HUES64 (cell line): ENCODE data around the gene NUP160.
A peak's percentile ranks its signal among the peaks of the same experiment; 100 is the strongest.
"Not testable (repeated sequence)": the region's sequence is repeated elsewhere in the genome, so short reads cannot be mapped to it uniquely, and the experiment has no call there.

Source experiments
- H3K27ac ChIP-seq: 2 replicates; pipeline ENCODE4 v1.7.0; 2013; ENCODE audit warnings: low read depth, low read length, inconsistent platforms
- H3K27me3 ChIP-seq: 2 replicates; pipeline ENCODE4 v1.6.1; 2013; ENCODE audit warnings: mild to moderate bottlenecking, low read length; ENCODE audit not compliant: insufficient read depth
- H3K36me3 ChIP-seq: 2 replicates; pipeline ENCODE4 v1.6.1; 2013; ENCODE audit warnings: mild to moderate bottlenecking, low read length; ENCODE audit not compliant: insufficient read depth
- H3K4me1 ChIP-seq: 2 replicates; pipeline ENCODE4 v1.6.1; 2013; ENCODE audit warnings: mild to moderate bottlenecking, low read length, moderate library complexity; ENCODE audit not compliant: insufficient read depth
- H3K4me3 ChIP-seq: 2 replicates; pipeline ENCODE4 v1.5.1; 2013; ENCODE audit warnings: mild to moderate bottlenecking, low read length, moderate library complexity
- H3K9ac ChIP-seq: 2 replicates; pipeline ENCODE4 v1.6.1; 2013; ENCODE audit warnings: mild to moderate bottlenecking, low read depth, low read length
- H3K9me3 ChIP-seq: 2 replicates; pipeline ENCODE4 v1.6.1; 2013; ENCODE audit warnings: low read depth, low read length; ENCODE audit not compliant: insufficient read depth
- WGBS: fragments of 150-250, 120-280 bp; methylation state at CpG from one replicate; pipeline ENCODE4 v1.1.7; 2013; ENCODE audit warnings: missing lambda C conversion rate; 5-methylcytosine and 5-hydroxymethylcytosine counted together

Gene NUP160

DNA sequence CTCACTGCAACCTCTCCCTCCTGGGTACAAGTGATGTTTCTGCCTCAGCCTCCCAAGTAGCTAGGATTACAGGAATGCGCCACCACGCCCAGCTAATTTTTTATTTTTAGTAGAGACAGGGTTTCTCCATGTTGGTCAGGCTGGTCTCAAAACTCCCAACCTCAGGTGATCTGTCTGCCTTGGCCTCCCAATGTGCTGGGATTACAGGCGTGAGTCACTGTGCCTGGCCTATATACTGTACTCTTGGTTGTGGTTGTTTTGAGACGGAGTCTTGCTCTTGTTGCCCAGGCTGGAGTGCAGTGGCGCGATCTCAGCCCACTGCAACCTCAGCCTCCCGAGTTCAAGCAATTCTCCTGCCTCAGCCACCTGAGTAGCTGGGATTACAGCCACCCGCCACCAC lies 58.1 kb downstream of the NUP160 start:
- WGBS = 97% methylated on average over 8 of the region's 8 CpGs
- H3K27ac ChIP-seq, H3K9me3 ChIP-seq, H3K4me3 ChIP-seq, H3K4me1 ChIP-seq, H3K9ac ChIP-seq, H3K27me3 ChIP-seq: not testable (repeated sequence)
- peaks cover 96% of the 10 kb centered on the region for H3K36me3 ChIP-seq

DNA sequence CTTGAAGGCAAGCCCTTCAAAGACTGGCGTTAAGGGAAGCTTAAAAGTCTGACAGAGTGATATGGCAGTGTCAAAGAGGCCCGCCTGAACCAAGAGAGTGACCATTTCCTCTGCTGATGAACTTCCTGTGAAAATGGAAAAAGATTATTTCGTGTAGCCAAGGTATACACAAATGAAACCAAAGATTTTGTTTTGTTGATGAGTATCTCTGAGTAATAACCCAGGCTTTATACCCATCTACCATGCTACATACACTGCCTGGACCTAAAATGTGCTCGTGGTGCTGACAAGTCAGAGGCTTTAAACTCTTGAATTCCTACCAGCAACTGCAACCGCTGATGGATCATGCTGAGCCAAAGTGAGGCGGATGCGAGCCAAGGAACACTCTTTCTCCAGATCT lies 60.0 kb downstream of the NUP160 start:
- no peak overlapping the region for H3K4me3 ChIP-seq
- no peaks in the 10 kb centered on the region for H3K4me1 ChIP-seq
- WGBS = 91% methylated on average over 7 of the region's 7 CpGs
- peaks cover 96% of the 10 kb centered on the region for H3K36me3 ChIP-seq
- no peaks in the 10 kb centered on the region for H3K27me3 ChIP-seq
- H3K27ac ChIP-seq = no peak overlapping the region
- no peak overlapping the region for H3K9ac ChIP-seq
- H3K9me3 ChIP-seq = no peaks in the 10 kb centered on the region

DNA sequence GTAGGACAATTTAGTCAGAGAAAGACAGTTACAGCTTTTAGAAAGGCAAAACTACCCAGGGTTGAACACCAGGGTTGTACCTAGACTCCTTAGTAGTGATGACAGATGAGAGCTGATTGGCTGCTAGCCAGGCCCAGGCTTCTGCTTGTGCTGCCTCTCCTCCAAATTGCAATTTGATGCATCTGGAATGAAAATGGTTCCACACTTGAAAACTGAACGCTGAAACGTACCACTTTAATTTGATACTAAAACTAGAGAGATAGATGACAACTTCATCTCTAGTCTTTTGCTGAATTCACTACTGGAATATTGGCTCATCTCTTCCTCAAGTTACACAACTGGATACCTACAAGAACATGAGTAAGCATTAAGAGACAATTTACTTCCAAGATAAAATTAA lies 61.8 kb downstream of the NUP160 start:
- H3K36me3 ChIP-seq = peaks cover 94% of the 10 kb centered on the region
- H3K9me3 ChIP-seq = no peaks in the 10 kb centered on the region
- H3K9ac ChIP-seq = no peak overlapping the region
- 95% methylated on average over 2 of the region's 2 CpGs for WGBS
- no peaks in the 10 kb centered on the region for H3K4me1 ChIP-seq
- no peak overlapping the region for H3K4me3 ChIP-seq
- no peaks in the 10 kb centered on the region for H3K27me3 ChIP-seq
- no peak overlapping the region for H3K27ac ChIP-seq

DNA sequence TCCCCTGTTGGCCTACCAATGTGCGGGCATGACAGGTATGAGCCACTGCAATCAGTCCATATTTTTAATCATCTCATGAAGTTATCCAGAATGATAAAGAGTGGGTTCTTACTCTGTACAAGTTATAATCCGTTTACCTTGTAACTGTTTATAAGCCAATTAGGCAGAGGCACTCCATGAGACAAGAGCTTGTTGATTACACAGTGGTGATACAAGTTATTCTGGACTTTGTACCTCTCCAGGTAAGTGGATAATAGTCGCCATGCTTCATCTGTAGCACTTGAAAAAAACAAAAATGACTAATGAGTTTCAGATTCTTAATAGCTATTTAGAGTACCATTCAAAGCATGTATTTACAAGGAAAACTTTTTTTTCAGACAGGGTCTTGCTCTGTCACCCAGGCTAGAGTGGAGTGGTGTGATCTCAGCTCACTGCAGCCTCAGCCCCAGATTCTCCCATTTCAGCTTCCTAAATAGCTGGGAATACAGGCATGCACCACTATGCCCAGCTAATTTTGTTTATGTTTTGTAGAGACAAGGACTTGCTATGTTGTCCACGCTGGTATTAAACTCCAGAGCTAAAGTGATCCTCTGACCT lies 63.3 kb downstream of the NUP160 start:
- Histone ChIP-seq H3K27me3 (no peaks in the 10 kb centered on the region), H3K4me1 (no peaks in the 10 kb centered on the region), H3K9me3 (no peaks in the 10 kb centered on the region), H3K27ac (no peak overlapping the region), H3K36me3 (peaks cover 93% of the 10 kb centered on the region), H3K9ac (no peak overlapping the region), H3K4me3 (no peak overlapping the region)
- WGBS = 93% methylated on average over 4 of the region's 4 CpGs

DNA sequence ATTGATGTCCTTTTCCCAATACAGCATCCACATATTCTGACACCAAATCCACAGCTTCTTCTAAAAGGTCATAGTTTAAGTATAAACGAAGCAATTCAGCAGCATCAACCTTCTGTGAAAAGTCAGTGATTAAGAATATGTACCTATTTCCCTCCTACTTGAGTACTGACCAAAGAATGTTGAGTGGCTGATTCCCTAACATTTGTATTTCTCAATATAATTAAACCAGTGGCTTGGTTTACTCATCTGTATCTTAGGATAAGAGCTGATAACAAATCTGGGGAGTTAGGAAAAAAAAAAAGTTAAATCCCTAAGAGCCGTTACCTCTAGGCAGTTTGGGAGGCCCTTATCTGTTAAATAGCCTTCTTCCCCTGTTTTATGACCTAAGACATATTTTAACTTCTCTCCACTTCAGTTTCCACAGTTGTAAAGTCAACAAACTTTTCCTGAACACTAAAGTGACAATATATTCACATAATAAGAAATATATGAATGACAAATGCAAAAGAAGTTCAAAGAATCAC lies 65.0 kb downstream of the NUP160 start:
- Histone ChIP-seq H3K4me1 (no peaks in the 10 kb centered on the region), H3K27me3 (no peaks in the 10 kb centered on the region), H3K4me3 (no peak overlapping the region), H3K36me3 (peaks cover 93% of the 10 kb centered on the region), H3K9me3 (no peaks in the 10 kb centered on the region), H3K9ac (no peak overlapping the region), H3K27ac (no peak overlapping the region)
- WGBS = 68% methylated on average over 2 of the region's 2 CpGs

DNA sequence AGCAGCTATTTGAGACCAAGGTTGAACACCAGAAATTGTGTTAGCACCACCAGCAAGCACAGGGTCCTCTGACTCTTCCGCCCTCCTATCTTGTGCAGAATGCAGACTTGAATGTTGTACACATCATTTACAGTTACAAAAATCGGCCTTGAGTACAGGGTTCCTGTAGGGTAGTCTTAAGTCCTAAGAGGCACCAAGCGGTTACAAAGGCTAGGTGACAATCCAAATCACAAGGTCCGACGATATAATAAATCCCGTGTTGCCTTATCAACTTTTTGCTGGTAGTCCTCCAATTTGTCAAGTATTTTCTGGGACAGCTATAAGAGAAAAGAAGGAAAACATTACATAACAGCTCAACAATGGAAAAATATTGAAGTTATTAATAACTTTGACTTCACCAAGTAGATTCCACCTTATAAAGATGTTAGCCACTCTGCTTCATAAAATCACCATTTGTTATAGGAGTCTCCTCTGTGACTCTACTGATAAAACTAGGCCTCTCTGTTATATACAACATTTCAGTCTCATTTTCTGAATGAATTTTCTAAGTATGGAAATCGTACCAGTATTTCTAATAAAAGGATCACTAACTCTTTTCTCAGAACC lies 69.2 kb downstream of the NUP160 start:
- no peaks in the 10 kb centered on the region for H3K27me3 ChIP-seq
- no peaks in the 10 kb centered on the region for H3K4me1 ChIP-seq
- H3K27ac ChIP-seq = no peak overlapping the region
- no peak overlapping the region for H3K4me3 ChIP-seq
- 98% methylated on average over 7 of the region's 7 CpGs for WGBS
- H3K9me3 ChIP-seq = no peaks in the 10 kb centered on the region
- peaks cover 89% of the 10 kb centered on the region for H3K36me3 ChIP-seq
- H3K9ac ChIP-seq = no peak overlapping the region

DNA sequence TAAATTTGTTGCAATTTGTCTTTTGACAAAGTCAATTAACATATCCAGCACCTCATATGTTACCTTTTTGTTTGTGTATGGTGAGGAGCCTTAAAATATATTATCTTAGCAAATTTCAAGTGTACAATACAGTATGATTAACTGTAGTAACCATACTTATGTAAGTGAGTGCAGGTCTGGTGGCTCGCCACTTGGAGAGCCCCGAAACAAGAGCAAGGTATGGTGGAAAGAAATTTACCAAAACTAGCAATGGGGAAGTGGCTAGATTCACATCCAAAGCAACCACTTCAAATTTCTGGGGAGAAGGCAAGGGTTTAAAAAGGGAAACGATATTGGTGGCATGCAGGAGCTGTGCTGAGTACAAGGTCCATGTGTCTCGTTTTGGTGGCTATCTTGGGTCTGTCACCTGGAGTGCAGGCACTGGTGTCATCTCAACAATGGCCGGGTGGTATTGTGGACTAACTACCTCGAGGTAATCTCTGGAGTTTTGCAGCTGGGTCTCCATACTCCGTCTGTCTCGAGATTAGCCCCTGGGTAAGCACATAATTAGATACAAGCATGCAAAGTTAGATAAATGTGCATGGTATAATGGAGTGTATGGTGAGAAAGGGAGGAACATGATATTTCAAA lies 72.8 kb downstream of the NUP160 start:
- Histone ChIP-seq H3K4me3 (no peak overlapping the region), H3K27ac (no peak overlapping the region), H3K4me1 (no peaks in the 10 kb centered on the region), H3K36me3 (peaks cover 56% of the 10 kb centered on the region), H3K9ac (no peak overlapping the region), H3K9me3 (no peaks in the 10 kb centered on the region), H3K27me3 (no peaks in the 10 kb centered on the region)
- 93% methylated on average over 8 of the region's 8 CpGs for WGBS

DNA sequence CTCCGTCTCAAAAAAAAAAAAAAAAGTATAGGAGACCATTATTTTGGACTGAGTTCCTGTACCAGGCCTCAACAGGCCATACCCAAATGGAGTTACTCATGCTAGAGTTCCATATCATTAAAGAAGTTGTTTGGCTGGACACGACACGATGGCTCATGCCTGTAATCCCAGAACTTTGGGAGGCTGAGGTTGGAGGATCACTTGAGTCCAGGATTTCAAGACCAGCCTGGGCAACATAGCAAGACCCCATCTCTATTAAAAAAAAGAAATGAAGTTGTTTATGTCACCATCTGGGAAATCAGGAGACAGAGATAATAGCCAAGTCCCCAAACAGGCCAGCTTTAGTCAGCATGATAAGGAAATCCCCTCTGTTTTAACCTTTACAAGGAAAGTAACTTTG lies 74.3 kb downstream of the NUP160 start:
- Histone ChIP-seq H3K4me3 (no peak overlapping the region), H3K27ac (no peak overlapping the region), H3K9me3 (no peaks in the 10 kb centered on the region), H3K9ac (no peak overlapping the region), H3K27me3 (no peaks in the 10 kb centered on the region), H3K4me1 (no peaks in the 10 kb centered on the region), H3K36me3 (peaks cover 41% of the 10 kb centered on the region)
- 96% methylated on average over 3 of the region's 3 CpGs for WGBS

DNA sequence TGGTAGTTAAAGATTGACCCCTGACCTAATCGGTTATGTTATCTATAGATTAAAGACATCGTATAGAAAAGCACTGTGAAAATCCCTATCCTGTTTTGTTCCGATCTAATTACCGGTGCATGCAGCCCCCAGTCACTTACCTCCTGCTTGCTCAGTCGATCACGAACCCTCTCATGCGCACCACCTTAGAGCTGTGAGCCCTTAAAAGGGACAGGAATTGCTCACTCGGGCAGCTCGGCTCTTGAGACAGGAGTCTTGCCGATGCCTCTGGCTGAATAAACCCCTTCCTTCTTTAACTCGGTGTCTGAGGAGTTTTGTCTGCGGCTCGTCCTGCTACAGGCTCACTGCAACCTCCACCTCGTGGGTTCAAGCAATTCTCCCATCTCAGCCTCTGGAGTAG lies 78.6 kb downstream of the NUP160 start:
- H3K36me3 ChIP-seq, H3K4me3 ChIP-seq, H3K9me3 ChIP-seq, H3K27ac ChIP-seq, H3K27me3 ChIP-seq, H3K4me1 ChIP-seq, H3K9ac ChIP-seq: not testable (repeated sequence)
- WGBS = 92% methylated on average over 14 of the region's 14 CpGs

DNA sequence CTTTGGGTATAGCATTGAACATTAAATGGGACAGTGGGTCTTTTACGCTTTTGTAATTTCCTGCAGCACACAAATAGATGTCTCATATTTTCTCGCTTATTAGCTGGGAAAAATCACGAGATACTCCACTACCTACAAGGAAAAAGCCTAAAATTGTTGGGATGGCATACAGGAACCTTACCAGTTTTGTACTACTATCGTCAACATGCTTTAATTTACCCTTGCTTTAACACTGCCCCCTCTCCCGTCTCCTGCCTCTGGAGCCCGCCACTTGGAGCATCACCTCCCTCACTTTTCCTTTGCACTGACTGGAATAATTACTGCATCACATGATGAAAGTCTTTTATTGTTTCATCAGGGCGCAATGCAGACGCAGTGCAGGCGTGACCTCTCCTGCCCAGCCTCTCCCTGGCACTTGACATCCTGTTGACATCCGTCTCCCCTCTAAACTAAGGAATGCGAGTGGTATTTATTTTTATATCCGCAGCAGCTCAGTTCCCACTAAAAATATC lies 80.0 kb downstream of the NUP160 start:
- H3K4me1 ChIP-seq = no peaks in the 10 kb centered on the region
- H3K36me3 ChIP-seq = peaks cover 20% of the 10 kb centered on the region
- peak overlapping the region; percentile 95 for H3K9ac ChIP-seq
- H3K27ac ChIP-seq = peak overlapping the region; percentile 97
- 53% methylated on average over 12 of the region's 12 CpGs for WGBS
- H3K4me3 ChIP-seq = peak overlapping the region; percentile 99
- H3K27me3 ChIP-seq = no peaks in the 10 kb centered on the region
- H3K9me3 ChIP-seq = no peaks in the 10 kb centered on the region

DNA sequence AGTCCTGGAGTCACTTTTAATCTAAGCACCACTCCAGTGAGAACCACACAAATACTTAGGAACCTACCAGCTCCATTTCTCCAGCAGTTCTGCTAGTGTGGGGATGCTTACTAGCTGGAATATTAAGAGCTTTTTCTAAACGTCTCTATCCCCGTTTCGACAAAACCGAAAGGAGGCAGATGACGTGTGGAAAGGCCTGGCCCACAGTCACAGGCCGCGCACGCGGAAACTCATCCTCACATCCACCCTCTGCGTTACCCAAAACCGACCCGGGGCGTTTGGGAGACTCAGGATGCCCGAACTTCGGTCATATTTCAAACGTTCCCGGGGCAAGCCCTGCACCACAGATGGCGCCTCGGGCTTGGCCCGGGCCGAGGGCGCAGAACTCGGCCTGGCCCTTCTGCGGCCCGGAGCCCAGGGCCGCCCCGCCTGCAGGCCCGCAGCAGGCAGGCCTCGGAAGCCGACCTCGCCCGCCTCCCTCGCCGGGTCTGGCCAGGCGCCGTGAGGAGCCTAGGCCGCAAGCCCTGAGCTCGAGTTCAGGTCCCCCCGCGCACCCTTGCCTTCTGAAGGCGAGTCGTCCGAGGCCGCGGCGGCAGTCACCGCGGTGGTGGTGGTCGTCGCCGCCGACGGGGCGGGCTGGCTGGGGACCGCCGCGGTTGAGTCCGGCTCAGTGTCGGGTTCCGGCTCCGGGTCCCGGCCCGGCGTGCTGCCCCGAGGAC lies 81.5 kb downstream of the NUP160 start:
- H3K9ac ChIP-seq = peak overlapping the region; percentile 94
- no peaks in the 10 kb centered on the region for H3K4me1 ChIP-seq
- no peaks in the 10 kb centered on the region for H3K27me3 ChIP-seq
- no peaks in the 10 kb centered on the region for H3K9me3 ChIP-seq
- peaks cover 35% of the 10 kb centered on the region for H3K36me3 ChIP-seq
- under 1% methylated on average over 65 of the region's 65 CpGs for WGBS
- peak overlapping the region; percentile 99 for H3K4me3 ChIP-seq
- peak overlapping the region; percentile 85 for H3K27ac ChIP-seq
